ENCODE measurements around the gene SP110. TPM values are rescaled to one million over a fixed set of nuclear protein-coding genes. Genes with fewer than 3 reads are reported as not detected.

Gene SP110
- total RNA-seq, 2 experiments from 2014 or later: 59.4 to 63.7 TPM

GRCh38 chr2:230160112-230160660 lies 59.6 kb downstream of the SP110 start:
- no peaks in the 10 kb centered on the region for H3K9me3 ChIP-seq (ENCODE audit: control insufficient read depth in 1 of 2, insufficient read depth in 1 of 2, low read length in 2 of 2)
- ATAC-seq (ENCODE audit: poor library complexity): peak; percentile 48
- H3K9me3 Mint-ChIP-seq: peaks cover 3% of the 10 kb centered on the region
- H3K4me1 ChIP-seq (ENCODE audit: insufficient read depth, low read length): peaks cover 4% of the 10 kb centered on the region
- no peak overlapping the region for H3K4me3 Mint-ChIP-seq
- H3K4me1 Mint-ChIP-seq (ENCODE audit: low read depth): no peaks in the 10 kb centered on the region
- peaks cover 4% of the 10 kb centered on the region for H3K36me3 ChIP-seq (ENCODE audit: insufficient read depth, low read length)
- CTCF ChIA-PET: interaction anchor here (0.5 to 1.2 kb wide), 24 partner anchors 8 to 663 kb away, joined by 3 to 8 read pairs (median 4); partner anchors contain the start of genes SLC16A14 and SP140
- H3K4me3 ChIP-seq (ENCODE audit: low read length): no peak overlapping the region
- H3K27ac ChIP-seq (ENCODE audit: low read depth in 1 of 2, low read length in 2 of 2): no peak overlapping the region
- H3K27ac Mint-ChIP-seq: no peak overlapping the region
- no peaks in the 10 kb centered on the region for H3K27me3 Mint-ChIP-seq
- no peaks in the 10 kb centered on the region for H3K27me3 ChIP-seq (ENCODE audit: control insufficient read depth in 1 of 2, insufficient read depth in 2 of 2, low read length in 2 of 2)
- peak; percentile 21 to 73 (median 40) for DNase-seq
- peaks cover 24% of the 10 kb centered on the region for H3K36me3 Mint-ChIP-seq (ENCODE audit: low read depth)
- intact Hi-C loops (cut with DNase I, micrococcal nuclease): loop anchor here (1.0 to 5.0 kb wide), 5 partner anchors 151 to 452 kb away; no protein-coding TSS in a partner anchor
- POLR2A ChIA-PET: interaction anchor here (0.6 to 0.8 kb wide), 3 partner anchors 8 to 151 kb away, joined by 3 to 5 read pairs (median 4); no protein-coding TSS in a partner anchor
- TF ChIP-seq, protein P1, sequence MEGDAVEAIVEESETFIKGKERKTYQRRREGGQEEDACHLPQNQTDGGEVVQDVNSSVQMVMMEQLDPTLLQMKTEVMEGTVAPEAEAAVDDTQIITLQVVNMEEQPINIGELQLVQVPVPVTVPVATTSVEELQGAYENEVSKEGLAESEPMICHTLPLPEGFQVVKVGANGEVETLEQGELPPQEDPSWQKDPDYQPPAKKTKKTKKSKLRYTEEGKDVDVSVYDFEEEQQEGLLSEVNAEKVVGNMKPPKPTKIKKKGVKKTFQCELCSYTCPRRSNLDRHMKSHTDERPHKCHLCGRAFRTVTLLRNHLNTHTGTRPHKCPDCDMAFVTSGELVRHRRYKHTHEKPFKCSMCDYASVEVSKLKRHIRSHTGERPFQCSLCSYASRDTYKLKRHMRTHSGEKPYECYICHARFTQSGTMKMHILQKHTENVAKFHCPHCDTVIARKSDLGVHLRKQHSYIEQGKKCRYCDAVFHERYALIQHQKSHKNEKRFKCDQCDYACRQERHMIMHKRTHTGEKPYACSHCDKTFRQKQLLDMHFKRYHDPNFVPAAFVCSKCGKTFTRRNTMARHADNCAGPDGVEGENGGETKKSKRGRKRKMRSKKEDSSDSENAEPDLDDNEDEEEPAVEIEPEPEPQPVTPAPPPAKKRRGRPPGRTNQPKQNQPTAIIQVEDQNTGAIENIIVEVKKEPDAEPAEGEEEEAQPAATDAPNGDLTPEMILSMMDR (IDR thresholded peaks at IDR 0.05): peak; percentile 93

DNA sequence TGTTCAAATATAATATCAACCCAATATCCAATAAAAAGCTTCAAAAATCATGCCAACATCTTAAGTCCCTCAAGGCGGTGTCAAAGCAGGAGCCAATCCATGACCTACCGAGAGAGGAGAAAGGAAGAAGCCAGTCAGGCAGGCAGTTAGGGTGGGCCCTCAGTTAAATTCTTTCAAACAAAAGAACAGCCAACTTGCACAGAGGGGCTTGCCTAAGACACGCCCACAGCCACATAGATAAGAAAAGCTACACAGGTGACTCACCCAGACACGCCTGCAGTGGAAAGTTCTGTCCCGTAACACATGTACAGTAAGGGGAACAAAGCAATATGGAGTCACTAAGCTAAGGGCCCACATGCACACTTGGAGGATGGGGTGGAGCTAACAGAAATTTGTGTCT lies 61.3 kb downstream of the SP110 start:
- peaks cover 7% of the 10 kb centered on the region for H3K36me3 Mint-ChIP-seq (ENCODE audit: low read depth)
- Histone ChIP-seq H3K27ac (ENCODE audit: low read depth in 1 of 2, low read length in 2 of 2) (no peak overlapping the region), H3K9me3 (ENCODE audit: control insufficient read depth in 1 of 2, insufficient read depth in 1 of 2, low read length in 2 of 2) (no peaks in the 10 kb centered on the region), H3K4me1 (ENCODE audit: insufficient read depth, low read length) (peaks cover 4% of the 10 kb centered on the region), H3K36me3 (ENCODE audit: insufficient read depth, low read length) (no peaks in the 10 kb centered on the region), H3K27me3 (ENCODE audit: control insufficient read depth in 1 of 2, insufficient read depth in 2 of 2, low read length in 2 of 2) (no peaks in the 10 kb centered on the region), H3K4me3 (ENCODE audit: low read length) (no peak overlapping the region)
- ChIA-PET CTCF (no interaction called here), POLR2A (no interaction called here)
- H3K27me3 Mint-ChIP-seq: no peaks in the 10 kb centered on the region
- TF ChIP-seq, protein P1 (IDR thresholded peaks at IDR 0.05): no peak
- H3K4me3 Mint-ChIP-seq: no peak overlapping the region
- H3K4me1 Mint-ChIP-seq (ENCODE audit: low read depth): no peaks in the 10 kb centered on the region
- DNase-seq: no peak
- peaks cover 3% of the 10 kb centered on the region for H3K9me3 Mint-ChIP-seq
- no peak overlapping the region for H3K27ac Mint-ChIP-seq
- intact Hi-C loops (cut with DNase I, micrococcal nuclease): loop anchor here in 1 of 2 experiments (5.0 kb wide), 1 partner anchor 356 kb away; no protein-coding TSS in a partner anchor
- ATAC-seq (ENCODE audit: poor library complexity): no peak

- Mint-ChIP-seq H3K27ac (no peak overlapping the region), H3K4me1 (ENCODE audit: low read depth) (no peaks in the 10 kb centered on the region), H3K27me3 (no peaks in the 10 kb centered on the region), H3K9me3 (peaks cover 3% of the 10 kb centered on the region), H3K4me3 (no peak overlapping the region), H3K36me3 (ENCODE audit: low read depth) (no peaks in the 10 kb centered on the region)
- H3K4me1 ChIP-seq (ENCODE audit: insufficient read depth, low read length): peaks cover 4% of the 10 kb centered on the region
- H3K9me3 ChIP-seq (ENCODE audit: control insufficient read depth in 1 of 2, insufficient read depth in 1 of 2, low read length in 2 of 2): no peaks in the 10 kb centered on the region
- POLR2A ChIA-PET: interaction anchor here (0.6 kb wide), 1 partner anchor 291 kb away, joined by 3 read pairs; no protein-coding TSS in a partner anchor
- no peak overlapping the region for H3K27ac ChIP-seq (ENCODE audit: low read depth in 1 of 2, low read length in 2 of 2)
- DNase-seq (no peak), ATAC-seq (ENCODE audit: poor library complexity) (no peak)
- H3K4me3 ChIP-seq (ENCODE audit: low read length): no peak overlapping the region
- CTCF ChIA-PET: no interaction called here
- H3K36me3 ChIP-seq (ENCODE audit: insufficient read depth, low read length): no peaks in the 10 kb centered on the region
- TF ChIP-seq, protein P1 (IDR thresholded peaks at IDR 0.05): no peak
- intact Hi-C loops (cut with DNase I, micrococcal nuclease): loop anchor here in 1 of 2 experiments (5.0 kb wide), 1 partner anchor 355 kb away; no protein-coding TSS in a partner anchor
- H3K27me3 ChIP-seq (ENCODE audit: control insufficient read depth in 1 of 2, insufficient read depth in 2 of 2, low read length in 2 of 2): no peaks in the 10 kb centered on the region
Observed at GRCh38 chr2:230156782-230157699, 62.7 kb downstream of the SP110 start.

Data from CD4-positive, alpha-beta T cell (primary cell).